MM.1S (cell line): ENCODE data around the gene NUTM1.
"Not testable (repeated sequence)": the region's sequence is repeated elsewhere in the genome, so short reads cannot be mapped to it uniquely, and the experiment has no call there.

Experiments
- DNase-seq: peaks from one replicate; pipeline ENCODE4 v3.0.0-alpha.2; 2015
- H2AFZ ChIP-seq: fragments of 300-600 bp; sonication (generic); 2 replicates; pipeline ENCODE4 v1.6.0; 2016; ENCODE audit warnings: antibody characterized with exemption, low read length
- H3F3A ChIP-seq: fragments of 300-600 bp; sonication (generic); 2 replicates; pipeline ENCODE4 v1.6.1; 2016; ENCODE audit warnings: mild to moderate bottlenecking, antibody characterized with exemption, low read length, moderate library complexity, mixed read lengths; ENCODE audit not compliant: insufficient read depth
- H3K27ac ChIP-seq: fragments of 300-600 bp; sonication (generic); 2 replicates; pipeline ENCODE4 v1.5.1; 2016; ENCODE audit warnings: mild to moderate bottlenecking, low read length
- H3K27me3 ChIP-seq: fragments of 300-600 bp; sonication (generic); replicated peaks from 2 replicates; pipeline ENCODE4 v1.6.0; 2016; ENCODE audit warnings: low read length; ENCODE audit not compliant: insufficient read depth
- H3K36me3 ChIP-seq: fragments of 300-600 bp; sonication (generic); replicated peaks from 2 replicates; pipeline ENCODE4 v1.6.1; 2016; ENCODE audit warnings: mild to moderate bottlenecking, low read length, mixed read lengths; ENCODE audit not compliant: insufficient read depth
- H3K4me1 ChIP-seq: fragments of 300-600 bp; sonication (generic); 2 replicates; pipeline ENCODE4 v1.6.1; 2016; ENCODE audit warnings: low read length, mixed read lengths
- H3K4me2 ChIP-seq: fragments of 300-600 bp; sonication (generic); 2 replicates; pipeline ENCODE4 v1.6.0; 2016; ENCODE audit warnings: low read depth, low read length
- H3K4me3 ChIP-seq: fragments of 300-600 bp; sonication (generic); 2 replicates; pipeline ENCODE4 v1.5.1; 2016; ENCODE audit warnings: low read length, mixed read lengths
- H3K79me2 ChIP-seq: fragments of 300-600 bp; sonication (generic); 2 replicates; pipeline ENCODE4 v1.6.1; 2016; ENCODE audit warnings: mixed run types, low read length, mixed read lengths
- H3K9ac ChIP-seq: fragments of 300-600 bp; sonication (generic); 2 replicates; pipeline ENCODE4 v1.6.1; 2016; ENCODE audit warnings: low read length, mixed read lengths
- H3K9me2 ChIP-seq: fragments of 300-600 bp; sonication (generic); replicated peaks from 2 replicates; pipeline ENCODE4 v1.6.1; 2016; ENCODE audit warnings: mild to moderate bottlenecking, low read length, mixed read lengths; ENCODE audit not compliant: insufficient read depth
- H3K9me3 ChIP-seq: fragments of 300-600 bp; sonication (generic); replicated peaks from 2 replicates; pipeline ENCODE4 v1.6.1; 2016; ENCODE audit warnings: mild to moderate bottlenecking, low read length, mixed read lengths; ENCODE audit not compliant: insufficient read depth
- H4K20me1 ChIP-seq: fragments of 300-600 bp; sonication (generic); 2 replicates; pipeline ENCODE4 v1.6.1; 2016; ENCODE audit warnings: mild to moderate bottlenecking, low read length, moderate library complexity, mixed read lengths; ENCODE audit not compliant: insufficient read depth

The NUTM1 gene

GRCh38 chr15:34389594-34390086 is 46.5 kb downstream of the NUTM1 start:
- not testable (repeated sequence) for H3K36me3 ChIP-seq, H3K4me3 ChIP-seq, H4K20me1 ChIP-seq, DNase-seq, H3K79me2 ChIP-seq, H3K9me2 ChIP-seq, H3K9me3 ChIP-seq, H3K4me1 ChIP-seq, H2AFZ ChIP-seq, H3K9ac ChIP-seq, H3K27ac ChIP-seq, H3K4me2 ChIP-seq, H3K27me3 ChIP-seq, H3F3A ChIP-seq

- not testable (repeated sequence) for H4K20me1 ChIP-seq, DNase-seq, H3K9me2 ChIP-seq, H3K4me2 ChIP-seq, H3K36me3 ChIP-seq, H3K9me3 ChIP-seq, H3K4me3 ChIP-seq, H3K9ac ChIP-seq, H2AFZ ChIP-seq, H3K27me3 ChIP-seq, H3F3A ChIP-seq, H3K27ac ChIP-seq, H3K4me1 ChIP-seq, H3K79me2 ChIP-seq
These were observed 49.9 kb downstream of the NUTM1 start for GRCh38 chr15:34392981-34393380.

GRCh38 chr15:34397637-34398259 is 54.6 kb downstream of the NUTM1 start:
- not testable (repeated sequence) for H2AFZ ChIP-seq, DNase-seq, H3K4me3 ChIP-seq

GRCh38 chr15:34403160-34403598 is 60.1 kb downstream of the NUTM1 start:
- H3K27ac ChIP-seq, DNase-seq, H3K4me2 ChIP-seq: not testable (repeated sequence)

More at GRCh38 chr15:34397637-34398259, 54.6 kb downstream of the NUTM1 start:
- H3K27ac ChIP-seq, H3K9me2 ChIP-seq, H3K4me2 ChIP-seq, H3K9me3 ChIP-seq, H4K20me1 ChIP-seq, H3K36me3 ChIP-seq, H3K79me2 ChIP-seq, H3F3A ChIP-seq, H3K4me1 ChIP-seq, H3K27me3 ChIP-seq, H3K9ac ChIP-seq: not testable (repeated sequence)

GRCh38 chr15:34403899-34404298 is 60.8 kb downstream of the NUTM1 start:
- not testable (repeated sequence) for DNase-seq

More at GRCh38 chr15:34403160-34403598, 60.1 kb downstream of the NUTM1 start:
- not testable (repeated sequence) for H3K79me2 ChIP-seq, H2AFZ ChIP-seq, H4K20me1 ChIP-seq, H3K36me3 ChIP-seq, H3K27me3 ChIP-seq, H3K4me3 ChIP-seq, H3K9ac ChIP-seq, H3F3A ChIP-seq, H3K9me2 ChIP-seq, H3K9me3 ChIP-seq, H3K4me1 ChIP-seq

More at GRCh38 chr15:34403899-34404298, 60.8 kb downstream of the NUTM1 start:
- H3K79me2 ChIP-seq, H3K4me3 ChIP-seq, H3K9me2 ChIP-seq, H2AFZ ChIP-seq, H3K4me1 ChIP-seq, H3K4me2 ChIP-seq, H3K36me3 ChIP-seq, H3K9me3 ChIP-seq, H4K20me1 ChIP-seq, H3K9ac ChIP-seq, H3K27me3 ChIP-seq, H3F3A ChIP-seq, H3K27ac ChIP-seq: not testable (repeated sequence)
